ENCODE measurements around the gene CIAO2B.
A peak's percentile ranks its signal among the peaks of the same experiment; 100 is the strongest.
"Not testable (repeated sequence)": the region's sequence is repeated elsewhere in the genome, so short reads cannot be mapped to it uniquely, and the experiment has no call there.

CIAO2B gene

DNA sequence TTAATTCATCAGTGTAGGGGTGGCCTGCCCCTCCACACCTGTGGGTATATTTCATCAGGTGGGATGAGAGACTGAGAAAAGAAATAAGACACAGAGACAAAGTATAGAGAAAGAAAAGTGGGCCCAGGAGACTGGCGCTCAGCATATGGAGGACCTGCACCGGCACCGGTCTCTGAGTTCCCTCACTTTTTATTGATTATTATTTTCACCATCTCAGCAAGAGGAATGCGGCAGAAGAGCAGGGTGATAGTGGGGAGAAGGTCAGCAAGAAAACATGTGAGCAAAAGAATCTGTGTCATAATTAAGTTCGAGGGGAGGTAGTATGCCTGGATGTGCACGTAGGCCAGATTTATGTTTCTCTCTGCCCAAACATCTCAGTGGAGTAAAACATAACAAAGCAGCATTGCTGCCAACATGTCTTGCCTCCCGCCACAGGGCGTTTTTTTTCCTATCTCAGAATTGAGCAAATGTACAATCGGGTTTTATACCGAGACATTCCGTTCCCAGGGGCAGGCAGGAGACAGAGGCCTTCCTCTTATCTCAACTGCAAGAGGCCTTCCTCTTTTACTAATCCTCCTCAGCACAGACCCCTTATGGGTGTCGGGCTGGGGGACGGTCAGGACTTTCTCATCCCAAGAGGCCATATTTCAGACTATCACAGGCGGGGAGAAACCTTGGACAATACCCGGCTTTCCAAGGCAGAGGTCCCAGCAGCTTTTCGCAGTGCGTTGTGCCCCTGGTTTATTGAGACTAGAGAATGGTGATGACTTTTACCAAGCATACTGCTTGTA is 21.4 kb upstream of the CIAO2B start:
- DNase-seq (ENCODE audit: low read depth), result not testable (repeated sequence)

DNA sequence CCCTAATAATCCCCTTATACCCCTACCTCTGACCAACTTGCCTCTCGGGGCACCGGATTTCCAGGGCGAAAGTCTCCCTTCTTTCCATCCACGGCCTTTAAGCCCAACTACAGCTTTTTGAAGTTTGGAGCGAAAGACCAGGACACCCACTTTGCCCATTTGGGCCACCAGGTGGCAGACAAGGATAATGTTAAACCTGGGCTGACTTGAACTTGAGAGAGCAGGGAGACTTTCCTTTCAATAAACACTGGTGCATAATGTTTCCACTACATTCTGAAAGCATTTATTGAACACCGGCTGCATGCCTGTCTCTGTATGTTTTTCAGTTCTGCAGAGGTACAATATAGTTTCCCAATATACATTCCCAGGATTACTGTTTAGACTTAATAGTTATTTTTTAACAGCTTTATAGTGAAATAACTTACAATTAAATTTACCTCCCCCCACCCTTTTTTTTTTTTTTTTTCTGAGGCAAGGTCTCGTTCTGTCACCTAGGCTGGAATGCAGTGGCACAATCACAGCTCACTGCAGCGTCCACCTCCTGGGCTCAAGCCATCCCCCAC is 20.0 kb upstream of the CIAO2B start:
- DNase-seq (ENCODE audit: low read depth), result peak; percentile 72

DNA sequence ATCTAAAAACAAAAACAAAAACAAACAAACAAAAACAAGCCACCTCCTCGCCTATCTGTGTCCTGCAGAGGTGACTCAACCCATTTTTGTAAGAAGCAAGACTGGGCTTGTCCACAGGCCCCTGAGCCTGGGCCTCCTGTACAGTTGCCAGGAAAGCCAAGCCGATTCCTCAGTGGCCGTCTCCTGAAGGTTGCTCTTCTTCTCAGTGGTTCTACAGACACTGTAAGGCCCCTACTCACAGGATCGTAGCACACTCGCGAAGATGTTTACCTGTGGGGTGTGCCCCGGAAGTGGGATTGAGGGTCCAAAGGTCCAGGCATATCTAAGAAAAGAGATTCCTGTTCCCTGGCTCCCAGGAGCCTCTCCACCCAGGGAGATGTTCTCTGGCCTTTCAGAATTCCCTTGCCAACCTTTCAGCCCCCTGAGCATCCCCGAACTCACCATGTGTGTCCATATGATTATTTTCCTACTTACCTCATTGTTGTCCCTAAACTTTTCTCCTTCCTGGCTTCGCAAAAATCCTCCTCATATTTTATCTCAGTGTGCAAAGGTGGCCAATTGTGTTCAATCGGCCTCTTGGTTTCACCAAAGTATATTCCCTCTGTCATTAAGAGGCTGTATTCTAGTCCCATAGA is 19.4 kb upstream of the CIAO2B start:
- no peak for DNase-seq (ENCODE audit: low read depth)

DNA sequence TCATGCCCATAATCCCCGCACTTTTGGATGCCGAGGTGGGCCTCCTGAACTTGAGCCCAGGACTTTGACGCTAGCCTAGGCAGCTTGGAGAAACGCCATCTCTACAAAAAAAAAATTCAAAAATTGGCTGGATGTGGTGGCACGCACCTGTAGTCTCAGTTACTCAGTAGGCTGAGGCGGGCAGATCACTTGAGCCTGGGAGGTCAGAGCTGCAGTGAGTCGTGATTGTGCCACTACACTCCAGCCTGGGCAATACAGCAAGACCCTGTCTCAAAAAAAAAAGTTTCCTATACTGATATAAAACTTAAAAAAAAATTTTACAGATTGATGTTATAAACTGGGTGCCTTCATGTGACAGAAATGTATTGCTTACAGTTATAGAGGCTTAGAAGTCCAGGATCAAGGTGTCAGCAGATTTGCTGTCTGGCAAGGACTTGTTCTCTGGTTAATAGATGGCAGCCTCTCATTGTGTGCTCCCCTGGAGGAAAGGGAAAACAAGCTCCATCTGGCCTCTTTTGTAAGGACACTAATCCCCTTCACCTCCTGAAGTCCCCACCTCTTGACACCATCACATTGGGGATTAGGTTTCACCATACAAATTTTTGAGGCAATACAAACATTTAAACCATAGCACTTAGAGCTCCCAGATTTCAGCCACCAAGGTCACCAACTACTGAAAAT is 18.4 kb upstream of the CIAO2B start:
- DNase-seq (ENCODE audit: low read depth), result no peak

DNA sequence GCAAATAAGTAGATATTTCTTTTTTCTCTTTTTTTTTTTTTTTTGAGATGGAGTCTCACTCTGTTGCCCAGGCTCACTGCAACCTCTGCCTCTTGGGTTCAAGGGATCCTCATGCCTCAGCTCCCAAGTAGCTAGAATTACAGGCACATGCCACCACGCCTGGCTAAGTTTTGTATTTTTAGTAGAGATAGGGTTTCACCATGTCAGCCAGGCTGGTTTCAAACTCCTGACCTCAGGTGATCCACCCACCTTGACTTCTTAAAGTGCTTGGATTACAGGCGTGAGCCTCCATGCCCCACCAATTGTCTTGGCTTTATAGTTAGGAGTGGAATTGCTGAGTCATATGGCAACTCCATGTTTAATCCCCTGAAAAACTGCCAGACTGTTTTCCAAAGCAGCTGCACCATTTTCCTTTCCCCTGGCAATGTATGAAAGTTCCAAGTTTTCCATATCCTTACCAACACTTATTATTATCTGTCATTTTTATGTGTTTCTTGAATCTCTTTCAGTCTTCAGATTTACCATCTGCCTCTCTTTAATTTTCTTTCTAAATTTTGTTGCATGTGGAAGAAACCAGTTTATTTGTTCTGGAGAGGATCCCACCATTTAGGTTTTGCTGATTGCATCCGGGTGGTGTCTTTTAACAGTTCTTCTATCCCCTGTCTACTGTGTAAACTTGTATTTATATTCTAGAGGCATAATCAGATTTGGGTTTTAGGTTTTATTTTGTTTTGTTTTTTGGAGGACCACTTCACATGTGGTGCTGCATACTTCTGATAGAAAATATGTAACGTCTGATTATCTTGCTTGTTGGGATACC is 17.0 kb upstream of the CIAO2B start:
- no peak for DNase-seq (ENCODE audit: low read depth)

DNA sequence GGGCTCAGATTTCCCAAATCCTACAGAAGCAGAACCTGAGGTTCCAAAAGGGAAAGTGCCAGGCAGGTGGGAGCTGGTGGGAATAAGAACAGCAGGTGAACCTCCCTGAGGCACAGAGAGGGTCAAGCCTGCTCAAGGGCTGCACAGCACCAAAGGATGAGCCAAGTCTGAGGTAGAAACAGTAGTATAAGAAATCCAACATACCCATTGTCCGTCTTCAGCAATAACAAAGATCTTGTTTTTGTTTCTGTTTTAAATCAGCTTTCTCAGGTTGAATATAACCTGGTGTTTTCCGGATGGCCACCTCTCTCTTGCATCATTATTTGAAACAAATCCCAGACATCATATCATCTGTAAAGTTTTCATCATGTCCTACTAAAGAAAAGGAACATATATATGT is 16.2 kb upstream of the CIAO2B start:
- no peak for DNase-seq (ENCODE audit: low read depth)

DNA sequence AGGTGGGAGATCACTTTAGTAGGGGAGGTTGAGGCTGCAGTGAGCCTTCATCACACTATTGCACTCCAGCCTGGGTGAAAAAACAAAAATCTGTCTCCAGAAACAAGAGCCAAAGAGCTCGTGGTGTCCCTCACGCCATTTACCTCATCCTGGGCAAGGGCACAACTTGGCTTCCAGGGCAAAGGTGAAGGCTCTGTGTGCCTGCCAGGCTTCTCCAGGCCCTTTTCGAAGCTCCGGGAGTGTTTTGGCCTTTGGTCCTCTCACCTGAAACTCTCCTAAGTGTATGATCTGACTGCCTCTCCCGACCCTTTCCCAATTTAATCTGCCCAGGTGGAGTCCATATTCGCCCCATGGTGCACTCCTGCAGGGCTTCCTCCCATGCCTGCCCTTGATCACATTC is 15.3 kb upstream of the CIAO2B start:
- no peak for DNase-seq (ENCODE audit: low read depth)

DNA sequence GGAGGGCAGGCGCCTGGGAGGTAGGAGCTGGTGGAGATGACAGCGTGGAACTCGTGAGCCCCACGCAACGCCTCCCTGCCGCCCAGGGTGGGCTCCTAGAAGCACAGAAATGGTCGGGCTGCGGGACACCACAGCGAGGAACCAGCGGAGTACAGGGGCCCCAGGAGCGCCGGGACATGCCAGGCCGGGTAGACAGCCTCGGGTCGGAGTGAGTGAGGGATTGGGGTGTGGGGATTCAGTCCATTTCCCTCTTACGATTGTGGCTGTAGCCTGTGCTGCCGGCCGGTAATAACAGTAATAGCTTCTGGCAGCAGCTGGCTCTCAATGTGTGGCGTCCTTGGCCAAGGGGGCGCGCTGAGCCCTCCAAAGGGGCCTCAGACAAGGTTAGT is 14.6 kb upstream of the CIAO2B start:
- DNase-seq (ENCODE audit: low read depth), result no peak

DNA sequence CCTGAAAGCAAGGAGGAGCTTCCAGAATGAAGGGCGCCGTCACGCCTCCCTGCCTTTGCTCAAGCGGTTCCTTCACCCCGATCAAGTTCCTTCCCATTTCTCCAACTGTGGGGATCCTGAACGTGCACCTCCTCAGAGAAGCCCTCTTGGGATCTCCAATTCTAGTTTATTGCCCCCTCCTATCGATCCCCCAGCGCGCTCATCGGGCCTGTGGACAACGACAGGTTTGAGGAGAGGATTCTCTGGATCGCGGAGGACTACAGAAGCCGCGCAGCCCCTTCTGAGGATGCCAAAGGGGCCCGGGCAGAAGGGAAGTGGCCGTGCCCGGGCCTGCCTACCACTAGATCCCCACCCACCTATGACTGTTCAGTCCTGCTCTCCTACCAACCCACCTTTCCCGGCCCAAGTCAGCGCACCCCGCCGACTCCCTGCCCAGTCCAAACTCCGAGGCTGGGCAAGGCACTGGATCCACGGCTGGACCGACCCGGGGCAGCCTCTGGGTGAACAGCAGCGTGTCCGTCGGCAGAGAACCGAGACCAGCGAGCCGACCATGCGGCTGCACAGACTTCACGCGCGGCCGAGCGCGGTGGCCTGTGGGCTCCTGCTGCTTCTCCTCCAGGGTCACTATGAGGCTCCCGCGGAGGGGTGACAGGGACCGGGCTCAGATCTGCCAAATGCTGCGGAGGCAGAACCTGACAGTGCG is 14.1 kb upstream of the CIAO2B start:
- no peak for DNase-seq (ENCODE audit: low read depth)

DNA sequence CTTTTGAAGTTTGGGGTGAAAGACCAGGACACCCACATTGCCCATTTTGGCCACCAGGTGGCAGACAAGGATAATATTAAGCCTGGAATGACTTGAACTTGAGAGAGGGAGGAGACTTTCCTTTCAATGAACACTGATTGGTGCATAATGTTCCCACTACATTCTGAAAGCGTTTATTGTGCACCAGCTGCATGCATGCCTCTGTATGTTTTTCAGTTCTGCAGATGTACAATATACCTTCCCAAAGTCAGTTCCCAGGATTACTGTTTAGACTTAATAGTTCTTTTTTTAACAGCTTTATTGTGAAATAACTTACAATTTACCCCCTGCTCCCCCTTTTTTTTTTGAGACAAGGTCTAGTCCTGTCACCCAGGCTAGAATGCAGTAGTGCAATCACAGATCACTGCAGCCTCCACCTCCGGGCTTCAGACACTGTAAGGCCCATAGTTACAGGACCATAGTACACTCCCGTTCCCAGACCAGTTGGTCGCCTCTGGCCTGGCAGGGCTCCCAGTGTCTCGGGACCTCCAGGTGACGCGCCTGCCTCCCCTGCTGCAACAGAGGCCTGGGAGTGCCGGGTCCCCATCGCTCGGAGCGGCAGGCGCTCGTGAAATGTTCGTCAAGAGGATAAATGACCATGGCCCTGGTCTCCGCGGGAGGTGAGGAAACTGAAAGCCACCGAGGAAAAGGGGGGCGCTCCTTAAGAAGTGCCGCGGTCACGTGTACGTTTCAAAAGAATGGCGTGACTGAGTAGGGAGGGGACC is 13.3 kb upstream of the CIAO2B start:
- peak; percentile 81 for DNase-seq (ENCODE audit: low read depth)

DNA sequence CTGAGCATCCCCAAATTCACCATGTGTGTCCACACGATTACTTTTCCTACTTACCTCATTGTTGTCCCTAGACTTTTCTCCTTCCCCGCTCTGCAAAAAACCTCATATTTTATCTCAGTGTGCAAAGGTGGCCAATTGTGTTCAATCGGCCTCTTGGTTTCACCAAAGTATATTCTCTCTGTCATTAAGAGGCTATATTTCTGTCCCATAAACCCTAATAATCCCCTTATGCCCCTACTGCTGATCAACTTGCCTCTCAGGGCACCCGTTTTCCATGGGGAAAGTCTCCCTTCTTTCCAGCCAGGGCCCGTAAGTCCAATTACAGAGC is 12.7 kb upstream of the CIAO2B start:
- no peak for DNase-seq (ENCODE audit: low read depth)

DNA sequence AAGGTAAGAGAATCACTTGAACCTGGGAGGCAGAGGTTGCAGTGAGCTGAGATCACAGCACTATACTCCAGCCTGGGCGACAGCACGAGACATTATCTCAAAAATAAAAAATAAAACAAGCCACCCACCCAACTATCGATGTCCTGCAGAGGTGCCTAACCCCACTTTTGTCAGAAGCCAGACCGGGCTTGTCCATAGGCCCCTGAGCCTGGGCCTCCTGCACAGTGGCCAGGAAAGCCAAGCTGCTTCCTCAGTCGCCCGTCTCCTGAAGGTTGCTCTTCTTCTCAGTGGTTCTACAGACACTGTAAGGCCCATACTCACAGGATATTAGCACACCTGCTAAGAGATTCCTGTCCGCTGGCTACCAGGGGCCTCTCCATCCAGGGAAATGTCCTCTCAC is 12.3 kb upstream of the CIAO2B start:
- no peak for DNase-seq (ENCODE audit: low read depth)

DNA sequence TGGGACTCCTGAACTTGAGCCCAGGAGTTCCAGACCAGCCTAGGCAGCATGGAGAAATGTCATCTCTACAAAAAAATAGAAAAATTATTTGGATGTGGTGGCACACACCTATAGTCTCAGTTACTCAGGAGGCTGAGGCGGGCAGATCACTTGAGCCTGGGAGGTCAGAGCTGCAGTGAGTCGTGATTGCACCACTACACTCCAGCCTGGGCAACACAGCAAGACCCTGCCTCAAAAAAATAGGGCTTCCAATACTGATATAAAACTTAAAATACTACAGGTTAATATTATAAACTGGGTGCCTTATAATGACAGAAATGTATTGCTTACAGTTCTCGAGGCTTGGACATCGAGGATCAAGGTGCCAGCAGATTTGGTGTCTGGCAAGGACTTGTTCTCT is 11.7 kb upstream of the CIAO2B start:
- no peak for DNase-seq (ENCODE audit: low read depth)

DNA sequence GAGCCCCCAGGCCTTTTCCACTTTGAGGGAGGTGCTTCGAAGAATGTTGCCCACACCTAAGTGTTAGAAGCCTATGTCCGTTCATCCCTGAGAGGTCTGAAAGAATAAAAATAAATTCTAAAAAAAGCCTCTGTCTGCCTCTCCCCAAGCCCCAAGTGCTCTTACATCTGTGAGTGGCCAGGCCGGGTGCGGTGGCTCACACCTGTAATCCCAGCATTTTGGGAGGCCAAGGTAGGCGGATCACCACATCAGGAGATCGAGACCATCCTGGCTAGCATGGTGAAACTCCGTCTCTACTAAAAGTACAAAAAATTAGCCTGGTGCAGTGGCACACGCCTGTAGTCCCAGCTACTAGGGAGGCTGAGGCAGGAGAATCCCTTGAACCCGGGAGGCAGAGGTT is 10.8 kb upstream of the CIAO2B start:
- DNase-seq (ENCODE audit: low read depth), result not testable (repeated sequence)

DNA sequence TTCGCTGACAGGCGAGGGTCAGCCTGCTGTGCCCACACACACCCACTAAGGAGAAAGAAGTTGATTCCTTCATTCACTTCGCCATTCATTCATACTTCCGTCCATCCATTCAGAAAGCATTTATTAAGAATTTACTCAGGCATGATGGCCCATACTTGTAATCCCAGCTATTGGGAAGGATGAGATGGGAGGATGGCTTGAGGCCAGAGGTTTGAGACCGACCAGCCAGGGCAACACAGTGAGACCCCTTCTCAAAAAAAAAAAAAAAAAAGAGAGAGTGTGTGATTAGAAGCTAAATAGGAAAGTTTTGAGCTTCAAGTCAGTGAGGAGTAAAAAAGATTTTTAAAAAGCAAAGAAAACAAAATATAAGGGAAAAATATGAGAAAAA is 9.8 kb upstream of the CIAO2B start:
- DNase-seq (ENCODE audit: low read depth), result no peak

DNA sequence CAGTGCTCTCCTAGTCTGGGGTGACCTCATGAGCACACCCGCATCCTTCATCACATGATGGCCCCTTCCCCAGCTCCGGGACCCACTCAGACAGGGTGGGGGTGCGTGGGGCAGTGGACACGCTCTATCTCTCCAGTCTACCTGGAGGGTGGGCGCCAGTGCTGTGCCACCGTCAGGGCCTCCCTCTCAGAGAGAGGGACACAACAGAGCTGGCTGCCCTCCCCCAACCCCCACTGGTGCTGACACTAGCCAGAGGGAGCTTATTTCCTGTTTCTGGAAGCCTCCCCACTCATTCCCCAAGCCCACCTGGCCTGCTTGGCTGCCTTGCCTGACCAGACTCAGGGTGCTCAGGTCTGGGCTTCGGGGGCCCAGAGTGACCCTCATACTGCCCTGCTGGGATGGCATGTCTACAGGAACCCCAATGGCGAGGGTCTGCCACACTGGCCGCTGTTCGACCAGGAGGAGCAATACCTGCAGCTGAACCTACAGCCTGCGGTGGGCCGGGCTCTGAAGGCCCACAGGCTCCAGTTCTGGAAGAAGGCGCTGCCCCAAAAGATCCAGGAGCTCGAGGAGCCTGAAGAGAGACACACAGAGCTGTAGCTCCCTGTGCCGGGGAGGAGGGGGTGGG is 9.3 kb upstream of the CIAO2B start:
- DNase-seq (ENCODE audit: low read depth), result no peak

DNA sequence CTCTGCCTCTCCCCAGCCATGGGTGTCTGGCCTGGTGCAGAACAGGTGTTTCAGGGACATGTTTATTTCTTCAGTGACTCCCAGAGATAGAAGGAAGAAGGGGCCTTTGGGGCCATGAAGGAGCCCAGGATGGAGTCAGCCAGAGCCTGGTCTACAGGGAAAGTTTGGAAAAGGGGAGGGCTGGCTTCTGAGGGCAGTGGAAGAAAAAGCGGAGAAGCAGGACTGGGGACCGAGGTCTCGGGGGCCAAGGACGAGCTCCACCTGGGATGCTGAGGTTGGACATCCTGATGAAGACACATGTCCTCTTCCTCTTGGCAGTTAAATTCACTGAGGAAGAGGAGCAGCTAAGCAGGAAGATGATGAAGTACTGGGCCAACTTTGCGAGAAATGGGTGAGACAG is 8.8 kb upstream of the CIAO2B start:
- DNase-seq (ENCODE audit: low read depth), result no peak

DNA sequence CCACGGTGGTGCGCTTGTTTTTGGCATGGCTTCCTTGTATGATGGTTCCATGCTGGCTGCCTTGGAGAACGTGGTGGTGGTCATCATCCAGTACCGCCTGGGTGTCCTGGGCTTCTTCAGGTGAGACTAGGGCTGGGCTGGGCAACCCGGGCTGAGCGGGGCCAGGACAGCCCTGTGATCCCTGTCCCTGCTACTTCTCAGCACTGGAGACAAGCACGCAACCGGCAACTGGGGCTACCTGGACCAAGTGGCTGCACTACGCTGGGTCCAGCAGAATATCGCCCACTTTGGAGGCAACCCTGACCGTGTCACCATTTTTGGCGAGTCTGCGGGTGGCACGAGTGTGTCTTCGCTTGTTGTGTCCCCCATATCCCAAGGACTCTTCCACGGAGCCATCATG is 6.0 kb upstream of the CIAO2B start:
- DNase-seq (ENCODE audit: low read depth), result no peak

DNA sequence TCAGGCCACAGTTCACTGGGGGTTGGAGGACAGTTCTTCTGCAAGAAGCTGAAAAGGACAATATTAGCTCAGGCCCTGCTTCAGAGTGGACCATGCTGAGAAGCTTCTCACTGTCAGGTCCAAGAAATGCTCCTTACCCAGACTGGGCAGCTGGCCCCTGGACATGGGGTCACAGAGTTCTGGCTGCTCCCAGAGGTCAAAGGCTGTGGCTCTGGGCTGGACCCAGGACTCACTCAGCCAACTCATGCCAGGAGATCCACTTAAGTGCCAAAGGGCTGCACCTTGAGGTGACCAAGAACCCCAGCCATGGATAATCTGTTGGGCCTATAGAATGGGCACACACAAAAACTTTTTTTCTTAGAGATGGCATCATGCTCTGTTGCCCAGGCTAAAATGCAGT is 5.2 kb upstream of the CIAO2B start:
- no peak for DNase-seq (ENCODE audit: low read depth)

DNA sequence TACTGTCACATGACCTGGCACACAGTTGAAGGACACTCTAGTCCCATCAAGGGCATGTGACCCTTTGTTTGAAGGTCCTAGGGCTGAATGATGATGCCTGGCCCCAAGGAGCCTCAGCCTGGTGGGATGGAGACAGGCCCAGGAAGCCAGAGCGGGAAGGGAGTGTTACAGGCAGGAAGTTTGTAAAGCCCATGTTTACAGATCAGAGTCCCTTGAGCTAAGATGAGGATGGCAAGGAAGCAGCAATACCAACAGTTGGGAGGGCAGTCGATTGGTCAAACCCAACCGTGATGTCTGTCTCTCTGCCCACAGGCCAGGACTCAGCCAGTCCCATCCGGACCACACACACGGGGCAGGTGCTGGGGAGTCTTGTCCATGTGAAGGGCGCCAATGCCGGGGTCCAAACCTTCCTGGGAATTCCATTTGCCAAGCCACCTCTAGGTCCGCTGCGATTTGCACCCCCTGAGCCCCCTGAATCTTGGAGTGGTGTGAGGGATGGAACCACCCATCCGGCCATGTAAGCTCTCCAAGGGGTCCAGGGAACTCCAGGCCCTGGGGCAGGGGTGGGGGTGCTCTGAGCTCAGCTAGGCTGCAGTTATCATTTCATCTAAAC is 3.6 kb upstream of the CIAO2B start:
- DNase-seq (ENCODE audit: low read depth), result no peak
